Measurements from ENCODE around the gene FURIN.

- TF ChIP-seq ELF4 (IDR thresholded peaks at IDR 0.05) (no peak), L3MBTL2 (conservative IDR thresholded peaks at IDR 0.05) (no peak), NFRKB (IDR thresholded peaks at IDR 0.05) (no peak), FOXA1 (IDR thresholded peaks at IDR 0.05) (no peak), SP1 (IDR thresholded peaks at IDR 0.05) (no peak), ZNF384 (IDR thresholded peaks at IDR 0.05) (no peak), FOXK2 (IDR thresholded peaks at IDR 0.05) (no peak), BHLHE40 (IDR thresholded peaks at IDR 0.05; ENCODE audit: borderline replicate concordance) (no peak), SUZ12 (IDR thresholded peaks at IDR 0.05) (no peak), PKNOX1 (IDR thresholded peaks at IDR 0.05) (no peak), ARNT (IDR thresholded peaks at IDR 0.05) (no peak), HDGF (IDR thresholded peaks at IDR 0.05; ENCODE audit: borderline replicate concordance) (no peak), TARDBP (IDR thresholded peaks at IDR 0.05) (no peak), CTBP1 (IDR thresholded peaks at IDR 0.05; ENCODE audit: borderline replicate concordance) (no peak)
These were observed 3.9 kb upstream of the FURIN start for GRCh38 chr15:90864507-90864906.
